Gastrocnemius medialis (tissue), 4 donors: ENCODE data around the gene WNT7B.

Source experiments
- CTCF ChIP-seq, 5 experiments: fragments of 450-650 bp in 3 of 5; fragments of 200-600 bp in 2 of 5; sonication (generic) in 2 of 5; IDR thresholded peaks in 4 of 5; conservative IDR thresholded peaks in 1 of 5; 1 replicate in 4 of 5; 2 replicates in 1 of 5; pipeline ENCODE4 v1.5.1; 2016 to 2019; ENCODE audit warnings: antibody characterized with exemption in 5 of 5, mild to moderate bottlenecking in 3 of 5, moderate library complexity in 3 of 5
- POLR2A ChIP-seq, 2 donors: fragments of 450-650 bp; IDR thresholded peaks; one replicate each; pipeline ENCODE4 v1.6.1; 2017; ENCODE audit warnings: antibody characterized with exemption in 2 of 2, mild to moderate bottlenecking in 2 of 2, moderate library complexity in 2 of 2

- TF ChIP-seq CTCF (IDR thresholded peaks at IDR 0.05 in 4 of 5, conservative IDR thresholded peaks at IDR 0.05 in 1 of 5) (no peak), POLR2A (IDR thresholded peaks at IDR 0.05) (no peak)
Measured at GRCh38 chr22:45934659-45935341, 42.2 kb downstream of the WNT7B start.
